GM12878 (cell line): ENCODE data around the gene RIPPLY1. TPM values are rescaled to one million over a fixed set of nuclear protein-coding genes. Genes with fewer than 3 reads are reported as not detected.

Source experiments
- ATAC-seq: fragments of 200-7000 bp; cut with Tn5 transposase; 3 replicates; pipeline ENCODE4 v1.9.1; 2020; ENCODE audit warnings: mild to moderate bottlenecking, moderate library complexity
- BruUV-seq: library from RNA; stranded (reverse); fragments of 400-500 nt; replicated peaks from 2 replicates; lab custom pipeline; 2021; lab: Mats Ljungman, UMichigan
- CTCF ChIA-PET: fragments of 300-600 bp; sonication (Branson Sonifier 250); formaldehyde crosslinking; extraction: SDS; loops from one replicate; lab custom pipeline; 2021; ENCODE audit warnings: inconsistent platforms; lab: Yijun Ruan, JAX
- POLR2A ChIA-PET: fragments of 350-600 bp; formaldehyde crosslinking; extraction: SDS; loops from one replicate; lab custom pipeline; 2021; ENCODE audit warnings: inconsistent platforms; lab: Charles Lee
- RAD21 ChIA-PET: fragments of 300-600 bp; sonication (Branson Sonifier 250); formaldehyde crosslinking; loops from one replicate; lab custom pipeline; 2023; ENCODE audit warnings: antibody characterized with exemption; ENCODE audit not compliant: unreplicated experiment; lab: Charles Lee
- SMC1A ChIA-PET: fragments of 300-600 bp; sonication (Branson Sonifier 250); formaldehyde crosslinking; loops from one replicate; lab custom pipeline; 2023; ENCODE audit not compliant: unreplicated experiment, uncharacterized antibody; lab: Charles Lee
- DNase-seq: peaks from one replicate; pipeline ENCODE4 v3.0.0-alpha.2; 2011; ENCODE audit warnings: low read depth, low spot score
- FAIRE-seq: peaks from 3 replicates; lab custom pipeline; 2011; peaks lifted over from hg19 to GRCh38; lab: Jason Lieb, UNC
- H2AFZ ChIP-seq: 2 replicates; pipeline ENCODE4 v1.6.0; 2011; ENCODE audit warnings: low read depth, low read length, control low read depth; ENCODE audit not compliant: control insufficient read depth
- H3K27ac ChIP-seq: 2 replicates; pipeline ENCODE4 v1.5.1; 2011; ENCODE audit warnings: control low read depth; ENCODE audit not compliant: control insufficient read depth, insufficient read depth
- H3K27me3 ChIP-seq, 2 experiments: replicated peaks in 1 of 2; 2 replicates each; pipeline versions ENCODE4 v1.6.0 to v1.6.1; 2011; ENCODE audit warnings: low read length in 1 of 2; ENCODE audit not compliant: control insufficient read depth in 2 of 2, insufficient read depth in 2 of 2
- H3K36me3 ChIP-seq, 2 experiments: 2 replicates each; pipeline ENCODE4 v1.5.1; 2011; ENCODE audit warnings: low read length in 1 of 2; ENCODE audit not compliant: control insufficient read depth in 2 of 2, insufficient read depth in 2 of 2
- H3K4me1 ChIP-seq: 2 replicates; pipeline ENCODE4 v1.6.1; 2011; ENCODE audit warnings: mild to moderate bottlenecking, low read length, moderate library complexity, mixed read lengths; ENCODE audit not compliant: control insufficient read depth, insufficient read depth
- H3K4me2 ChIP-seq: 2 replicates; pipeline ENCODE4 v1.6.0; 2011; ENCODE audit warnings: control low read depth; ENCODE audit not compliant: control insufficient read depth, insufficient read depth
- H3K4me3 ChIP-seq: fragments of 200-600 bp; sonication (generic); 2 replicates; pipeline ENCODE4 v1.5.1; 2016
- H3K79me2 ChIP-seq: 2 replicates; pipeline ENCODE4 v1.6.0; 2011; ENCODE audit warnings: low read length; ENCODE audit not compliant: control insufficient read depth, insufficient read depth
- H3K9ac ChIP-seq: 2 replicates; pipeline ENCODE4 v1.8.0; 2011; ENCODE audit warnings: low read length, control low read depth, mixed read lengths; ENCODE audit not compliant: control insufficient read depth, insufficient read depth
- H3K9me3 ChIP-seq: replicated peaks from 3 replicates; pipeline ENCODE4 v1.5.1; 2011; ENCODE audit warnings: mild to moderate bottlenecking, low read length; ENCODE audit not compliant: control insufficient read depth, insufficient read depth
- H4K20me1 ChIP-seq: 2 replicates; pipeline ENCODE4 v1.6.0; 2011; ENCODE audit not compliant: control insufficient read depth, insufficient read depth
- CEBPB ChIP-seq, 2 experiments: fragments of 150-350 bp in 1 of 2; IDR thresholded peaks; 2 replicates each; pipeline ENCODE4 v1.6.1; 2012 to 2014; ENCODE audit warnings: low read depth in 2 of 2, low read length in 2 of 2, borderline replicate concordance in 1 of 2, inconsistent platforms in 1 of 2
- EP300 ChIP-seq, 2 experiments: fragments of 150-350 bp in 1 of 2; IDR thresholded peaks; 2 replicates each; pipeline ENCODE4 v1.6.1; 2011 to 2012; ENCODE audit warnings: low read depth in 2 of 2, low read length in 2 of 2, borderline replicate concordance in 1 of 2, improper control_type of control experiment in 1 of 2, inconsistent platforms in 1 of 2; ENCODE audit not compliant: control insufficient read depth in 1 of 2
- GABPA ChIP-seq: IDR thresholded peaks from 2 replicates; pipeline ENCODE4 v1.6.1; 2014; ENCODE audit warnings: antibody characterized with exemption, low read depth, mild to moderate bottlenecking, inconsistent platforms
- JUND ChIP-seq: IDR thresholded peaks from 2 replicates; pipeline ENCODE4 v1.6.1; 2012; ENCODE audit warnings: low read depth, mild to moderate bottlenecking, low read length, improper control_type of control experiment, moderate library complexity
- MEF2A ChIP-seq: IDR thresholded peaks from 2 replicates; pipeline ENCODE4 v1.6.1; 2011; ENCODE audit warnings: low read depth, mild to moderate bottlenecking, low read length, moderate library complexity; ENCODE audit not compliant: insufficient read depth
- RB1 ChIP-seq: fragments of 450-650 bp; formaldehyde crosslinking; IDR thresholded peaks from 2 replicates; pipeline ENCODE4 v1.6.1; 2017; ENCODE audit warnings: mild to moderate bottlenecking, borderline replicate concordance
- SMAD1 ChIP-seq: fragments of 450-650 bp; IDR thresholded peaks from 2 replicates; pipeline ENCODE4 v1.6.1; 2018; ENCODE audit warnings: mild to moderate bottlenecking, low read depth; ENCODE audit not compliant: partially characterized antibody
- SP1 ChIP-seq: IDR thresholded peaks from one replicate; pipeline ENCODE4 v1.6.1; 2011; ENCODE audit warnings: low read depth, low read length
- YY1 ChIP-seq: IDR thresholded peaks from 2 replicates; pipeline ENCODE4 v1.6.1; 2011; ENCODE audit warnings: low read depth, mild to moderate bottlenecking, low read length
- ZNF207 ChIP-seq: fragments of 450-650 bp; IDR thresholded peaks from 2 replicates; pipeline ENCODE4 v1.6.1; 2014; ENCODE audit warnings: antibody characterized with exemption, mild to moderate bottlenecking, borderline replicate concordance
- ZNF274 ChIP-seq: IDR thresholded peaks from one replicate; pipeline ENCODE4 v1.8.0; 2011; ENCODE audit not compliant: insufficient read length, insufficient read depth
- ZNF622 ChIP-seq: fragments of 450-650 bp; IDR thresholded peaks from 2 replicates; pipeline ENCODE4 v1.6.1; 2017; ENCODE audit warnings: mild to moderate bottlenecking, inconsistent platforms
- WGBS: methylation state at CpG from one replicate; pipeline ENCODE4 v1.1.6; 2016; ENCODE audit warnings: low lambda C conversion rate; ENCODE audit not compliant: insufficient replicate concordance, insufficient coverage; ENCODE audit errors: missing lambda C conversion rate; 5-methylcytosine and 5-hydroxymethylcytosine counted together
- in situ Hi-C: fragments of 300-500 bp; cut with MboI; formaldehyde crosslinking; loops from 9 replicates; pipeline ENCODE4 v1.14.3; 2018; ENCODE audit warnings: mixed read lengths
- intact Hi-C: fragments of 100-400 bp; cut with micrococcal nuclease; formaldehyde crosslinking; loops from one replicate; pipeline ENCODE4 v1.14.2; 2022; ENCODE audit not compliant: unreplicated experiment
- polyA plus RNA-seq, 11 experiments: library from polyadenylated mRNA; depleted of rRNA in 4 of 11; unstranded in 6 of 11; stranded (reverse) in 5 of 11; fragments of >200 nt; fragmentation: Nextera tagmentation in 4 of 11; fragmentation: Illumina TruSeq in 1 of 11; extraction: Ambion mirVana in 4 of 11; extraction: Trizol in 1 of 11; gene quantifications; 1 replicate in 1 of 11; 2 replicates in 10 of 11; pipeline versions ENCODE4 v1.2.1 to v1.2.3, GENCODE V29; 2011 to 2016; ENCODE audit warnings: inconsistent platforms in 2 of 11, missing spikeins in 2 of 11, low read depth in 1 of 11
- total RNA-seq, 4 experiments: library from RNA; depleted of rRNA in 3 of 4; stranded (reverse); fragments of >200 nt in 3 of 4; fragmentation: Illumina TruSeq in 1 of 4; extraction: Trizol in 1 of 4; gene quantifications; 2 replicates each; pipeline versions ENCODE4 v1.2.1 to v1.2.3, GENCODE V29; 2013 to 2021
- TF ChIP-seq, protein P1 (sequence below): IDR thresholded peaks from 2 replicates; pipeline ENCODE4 v1.6.1; 2012; ENCODE audit warnings: low read depth, low read length, improper control_type of control experiment
- TF ChIP-seq, protein P2 (sequence below): fragments of 450-650 bp; IDR thresholded peaks from 2 replicates; pipeline ENCODE4 v1.6.1; 2017; ENCODE audit warnings: mild to moderate bottlenecking, low read depth, inconsistent platforms; ENCODE audit not compliant: poor library complexity, severe bottlenecking
- TF ChIP-seq, protein P3 (sequence below): fragments of 450-650 bp; IDR thresholded peaks from 2 replicates; pipeline ENCODE4 v1.6.1; 2016; ENCODE audit warnings: mild to moderate bottlenecking, moderate library complexity, borderline replicate concordance
- TF ChIP-seq, protein P4 (sequence below): IDR thresholded peaks from 2 replicates; pipeline ENCODE4 v1.6.1; 2012; ENCODE audit warnings: low read length, inconsistent platforms

Gene RIPPLY1
- total and polyA plus RNA-seq, 10 of the 15 experiments (the other 5 are each of a cell fraction or from before 2014, with no cell fraction given): not detected

DNA sequence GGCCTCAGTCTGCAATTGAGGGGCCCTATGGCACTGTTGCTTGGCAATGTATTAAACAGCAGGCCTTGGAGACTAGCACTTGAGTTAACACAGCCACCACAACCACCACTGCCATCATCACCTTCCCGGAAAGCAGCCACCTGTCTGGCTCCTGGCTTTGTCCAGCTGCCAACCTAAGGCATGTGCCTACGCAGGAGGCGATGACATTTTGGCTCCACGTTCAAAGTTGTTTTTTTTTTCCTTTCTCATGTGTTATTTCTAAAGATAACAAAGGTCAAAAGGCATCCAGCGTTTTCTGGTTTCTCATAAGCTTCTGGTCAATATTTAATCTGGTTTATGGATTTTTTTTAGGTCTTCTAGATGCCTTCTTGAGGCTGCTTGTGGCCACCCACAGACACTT is 24.6 kb upstream of the RIPPLY1 start:
- Histone ChIP-seq H3K79me2 (no peaks in the 10 kb centered on the region), H3K27ac (no peak overlapping the region), H3K36me3 (no peaks in the 10 kb centered on the region), H2AFZ (no peak overlapping the region), H3K9me3 (no peaks in the 10 kb centered on the region), H3K9ac (no peak overlapping the region), H3K4me1 (no peaks in the 10 kb centered on the region), H3K27me3 (no peaks in the 10 kb centered on the region), H3K4me3 (no peak overlapping the region), H3K4me2 (no peak overlapping the region), H4K20me1 (no peaks in the 10 kb centered on the region)
- ChIA-PET POLR2A (no interaction called here), CTCF (no interaction called here), SMC1A (interaction anchor here (0.7 kb wide), 1 partner anchor 554 kb away, joined by 3 read pairs; no protein-coding TSS in a partner anchor), RAD21 (no interaction called here)
- no TSS peak for BruUV-seq
- TF ChIP-seq GABPA (no peak), ZNF274 (no peak), SP1 (no peak), JUND (no peak), RB1 (no peak), ZNF622 (no peak), ZNF207 (no peak), SMAD1 (no peak), YY1 (no peak), EP300 (IDR thresholded peaks at IDR 0.05; ENCODE audit: borderline replicate concordance in 1 of 2, control insufficient read depth in 1 of 2, low read depth in 2 of 2, low read length in 2 of 2) (no peak), MEF2A (no peak), CEBPB (IDR thresholded peaks at IDR 0.05; ENCODE audit: borderline replicate concordance in 1 of 2, low read depth in 2 of 2, low read length in 2 of 2) (no peak)
- TF ChIP-seq, protein P1, sequence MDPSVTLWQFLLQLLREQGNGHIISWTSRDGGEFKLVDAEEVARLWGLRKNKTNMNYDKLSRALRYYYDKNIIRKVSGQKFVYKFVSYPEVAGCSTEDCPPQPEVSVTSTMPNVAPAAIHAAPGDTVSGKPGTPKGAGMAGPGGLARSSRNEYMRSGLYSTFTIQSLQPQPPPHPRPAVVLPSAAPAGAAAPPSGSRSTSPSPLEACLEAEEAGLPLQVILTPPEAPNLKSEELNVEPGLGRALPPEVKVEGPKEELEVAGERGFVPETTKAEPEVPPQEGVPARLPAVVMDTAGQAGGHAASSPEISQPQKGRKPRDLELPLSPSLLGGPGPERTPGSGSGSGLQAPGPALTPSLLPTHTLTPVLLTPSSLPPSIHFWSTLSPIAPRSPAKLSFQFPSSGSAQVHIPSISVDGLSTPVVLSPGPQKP: no peak
- TF ChIP-seq, protein P2, sequence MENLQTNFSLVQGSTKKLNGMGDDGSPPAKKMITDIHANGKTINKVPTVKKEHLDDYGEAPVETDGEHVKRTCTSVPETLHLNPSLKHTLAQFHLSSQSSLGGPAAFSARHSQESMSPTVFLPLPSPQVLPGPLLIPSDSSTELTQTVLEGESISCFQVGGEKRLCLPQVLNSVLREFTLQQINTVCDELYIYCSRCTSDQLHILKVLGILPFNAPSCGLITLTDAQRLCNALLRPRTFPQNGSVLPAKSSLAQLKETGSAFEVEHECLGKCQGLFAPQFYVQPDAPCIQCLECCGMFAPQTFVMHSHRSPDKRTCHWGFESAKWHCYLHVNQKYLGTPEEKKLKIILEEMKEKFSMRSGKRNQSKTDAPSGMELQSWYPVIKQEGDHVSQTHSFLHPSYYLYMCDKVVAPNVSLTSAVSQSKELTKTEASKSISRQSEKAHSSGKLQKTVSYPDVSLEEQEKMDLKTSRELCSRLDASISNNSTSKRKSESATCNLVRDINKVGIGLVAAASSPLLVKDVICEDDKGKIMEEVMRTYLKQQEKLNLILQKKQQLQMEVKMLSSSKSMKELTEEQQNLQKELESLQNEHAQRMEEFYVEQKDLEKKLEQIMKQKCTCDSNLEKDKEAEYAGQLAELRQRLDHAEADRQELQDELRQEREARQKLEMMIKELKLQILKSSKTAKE: no peak
- TF ChIP-seq, protein P3, sequence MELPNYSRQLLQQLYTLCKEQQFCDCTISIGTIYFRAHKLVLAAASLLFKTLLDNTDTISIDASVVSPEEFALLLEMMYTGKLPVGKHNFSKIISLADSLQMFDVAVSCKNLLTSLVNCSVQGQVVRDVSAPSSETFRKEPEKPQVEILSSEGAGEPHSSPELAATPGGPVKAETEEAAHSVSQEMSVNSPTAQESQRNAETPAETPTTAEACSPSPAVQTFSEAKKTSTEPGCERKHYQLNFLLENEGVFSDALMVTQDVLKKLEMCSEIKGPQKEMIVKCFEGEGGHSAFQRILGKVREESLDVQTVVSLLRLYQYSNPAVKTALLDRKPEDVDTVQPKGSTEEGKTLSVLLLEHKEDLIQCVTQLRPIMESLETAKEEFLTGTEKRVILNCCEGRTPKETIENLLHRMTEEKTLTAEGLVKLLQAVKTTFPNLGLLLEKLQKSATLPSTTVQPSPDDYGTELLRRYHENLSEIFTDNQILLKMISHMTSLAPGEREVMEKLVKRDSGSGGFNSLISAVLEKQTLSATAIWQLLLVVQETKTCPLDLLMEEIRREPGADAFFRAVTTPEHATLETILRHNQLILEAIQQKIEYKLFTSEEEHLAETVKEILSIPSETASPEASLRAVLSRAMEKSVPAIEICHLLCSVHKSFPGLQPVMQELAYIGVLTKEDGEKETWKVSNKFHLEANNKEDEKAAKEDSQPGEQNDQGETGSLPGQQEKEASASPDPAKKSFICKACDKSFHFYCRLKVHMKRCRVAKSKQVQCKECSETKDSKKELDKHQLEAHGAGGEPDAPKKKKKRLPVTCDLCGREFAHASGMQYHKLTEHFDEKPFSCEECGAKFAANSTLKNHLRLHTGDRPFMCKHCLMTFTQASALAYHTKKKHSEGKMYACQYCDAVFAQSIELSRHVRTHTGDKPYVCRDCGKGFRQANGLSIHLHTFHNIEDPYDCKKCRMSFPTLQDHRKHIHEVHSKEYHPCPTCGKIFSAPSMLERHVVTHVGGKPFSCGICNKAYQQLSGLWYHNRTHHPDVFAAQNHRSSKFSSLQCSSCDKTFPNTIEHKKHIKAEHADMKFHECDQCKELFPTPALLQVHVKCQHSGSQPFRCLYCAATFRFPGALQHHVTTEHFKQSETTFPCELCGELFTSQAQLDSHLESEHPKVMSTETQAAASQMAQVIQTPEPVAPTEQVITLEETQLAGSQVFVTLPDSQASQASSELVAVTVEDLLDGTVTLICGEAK: no peak
- TF ChIP-seq, protein P4, sequence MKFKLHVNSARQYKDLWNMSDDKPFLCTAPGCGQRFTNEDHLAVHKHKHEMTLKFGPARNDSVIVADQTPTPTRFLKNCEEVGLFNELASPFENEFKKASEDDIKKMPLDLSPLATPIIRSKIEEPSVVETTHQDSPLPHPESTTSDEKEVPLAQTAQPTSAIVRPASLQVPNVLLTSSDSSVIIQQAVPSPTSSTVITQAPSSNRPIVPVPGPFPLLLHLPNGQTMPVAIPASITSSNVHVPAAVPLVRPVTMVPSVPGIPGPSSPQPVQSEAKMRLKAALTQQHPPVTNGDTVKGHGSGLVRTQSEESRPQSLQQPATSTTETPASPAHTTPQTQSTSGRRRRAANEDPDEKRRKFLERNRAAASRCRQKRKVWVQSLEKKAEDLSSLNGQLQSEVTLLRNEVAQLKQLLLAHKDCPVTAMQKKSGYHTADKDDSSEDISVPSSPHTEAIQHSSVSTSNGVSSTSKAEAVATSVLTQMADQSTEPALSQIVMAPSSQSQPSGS: no peak
- DNase-seq: no peak
- no peak for FAIRE-seq
- no peak for ATAC-seq
- intact Hi-C loops: no loop called here
- 15% methylated on average over 5 of the region's 5 CpGs for WGBS
- in situ Hi-C loops: no loop called here
